GM19043 (cell line): ENCODE measurements around the gene HMGCL.
"Not testable (repeated sequence)": the region's sequence is repeated elsewhere in the genome, so short reads cannot be mapped to it uniquely, and the experiment has no call there.

ENCODE experiments used
- ATAC-seq: cut with Tn5 transposase; IDR thresholded peaks from one replicate; pipeline ENCODE4 v1.9.1; 2021; ENCODE audit warnings: low read depth; ENCODE audit not compliant: unreplicated experiment

HMGCL gene

DNA sequence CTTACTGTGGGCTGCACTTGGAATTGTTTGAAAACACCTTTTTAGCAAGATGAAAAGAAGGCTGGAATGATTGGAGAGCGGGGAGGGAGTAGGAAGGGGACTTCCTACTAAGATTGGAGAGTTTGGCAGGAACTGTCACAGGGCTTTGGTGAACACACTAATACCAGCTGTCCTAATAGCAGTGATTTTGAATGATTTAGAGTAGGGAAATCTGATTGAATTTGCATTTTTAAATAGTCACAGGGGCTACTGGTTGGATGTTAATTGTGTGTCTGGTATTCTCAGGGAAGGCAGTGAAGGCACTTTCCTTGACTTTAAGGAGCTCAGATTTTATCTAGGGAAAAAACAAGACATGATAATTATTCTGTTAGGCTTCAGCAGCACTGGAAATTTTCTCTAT is 2.5 kb upstream of the HMGCL start:
- ATAC-seq, result no peak

DNA sequence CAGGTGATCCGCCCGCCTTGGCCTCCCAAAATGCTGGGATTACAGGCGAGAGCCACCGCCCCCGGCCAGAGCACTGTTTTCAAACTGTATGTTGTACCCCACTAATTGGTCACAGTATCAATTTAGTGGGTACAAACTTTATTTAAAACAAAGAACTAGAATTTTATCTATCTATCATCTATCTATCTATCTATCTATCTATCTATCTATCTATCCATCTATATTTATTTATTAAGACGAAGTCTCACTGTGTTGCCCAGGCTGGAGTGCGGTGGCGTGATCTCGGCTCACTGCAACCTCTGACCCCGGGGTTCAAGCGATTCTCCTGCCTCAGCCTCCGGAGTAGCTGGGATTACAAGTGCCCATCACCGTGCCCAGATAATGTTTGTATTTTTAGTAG is 1.4 kb upstream of the HMGCL start:
- ATAC-seq, result not testable (repeated sequence)

DNA sequence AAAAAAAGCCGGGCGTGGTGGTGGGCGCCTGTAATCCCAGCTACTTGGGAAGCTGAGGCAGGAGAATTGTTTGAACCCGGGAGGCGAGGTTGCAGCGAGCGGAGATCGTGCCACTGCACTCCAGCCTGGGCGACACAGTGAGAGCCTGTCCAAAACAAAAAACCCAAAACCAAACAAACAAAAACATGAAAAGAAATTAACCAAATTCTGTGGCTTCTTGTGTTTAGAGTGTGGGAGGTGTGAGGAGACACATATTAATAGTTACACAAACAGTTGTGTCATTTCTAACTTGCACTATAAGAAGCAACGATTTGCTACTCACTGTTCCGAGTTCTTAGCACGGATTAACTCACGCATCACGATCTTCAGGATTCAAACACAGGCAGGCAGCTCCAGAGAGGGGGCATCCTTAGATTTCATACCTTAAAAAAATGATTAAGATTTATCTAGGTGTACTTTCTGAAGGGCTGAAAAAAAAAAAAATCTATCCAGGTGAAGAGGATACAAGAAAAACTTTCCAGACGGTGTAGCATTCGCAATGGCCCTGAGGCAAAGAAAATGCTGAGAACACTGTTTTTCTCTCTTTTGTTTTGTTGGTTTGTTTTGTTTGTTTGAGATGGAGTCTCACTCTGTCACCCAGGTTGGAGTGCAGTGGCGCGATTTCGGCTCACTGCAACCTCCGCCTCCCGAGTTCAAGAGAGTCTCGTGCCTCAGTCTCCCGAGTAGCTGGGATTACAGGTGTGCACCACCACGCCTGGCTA is 713 bp upstream of the HMGCL start:
- no peak for ATAC-seq

DNA sequence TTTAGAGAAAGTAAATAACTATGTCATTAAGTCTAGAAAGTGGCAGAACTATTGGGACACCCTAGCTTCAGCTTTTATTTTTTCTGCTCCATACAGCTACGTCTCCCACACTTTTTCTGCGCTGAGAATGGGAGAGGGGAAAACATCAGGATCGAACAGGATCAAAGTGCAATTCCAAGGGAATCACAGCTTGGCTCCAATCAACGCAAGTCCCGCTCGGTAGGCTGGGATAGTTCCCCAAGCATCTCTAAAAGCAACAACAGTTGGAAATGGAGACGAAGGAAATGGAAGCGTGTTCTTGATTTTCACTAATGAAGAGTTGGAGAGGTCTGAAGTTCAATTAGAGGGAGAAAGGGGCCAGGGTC is 536 bp downstream of the HMGCL start:
- no peak for ATAC-seq

DNA sequence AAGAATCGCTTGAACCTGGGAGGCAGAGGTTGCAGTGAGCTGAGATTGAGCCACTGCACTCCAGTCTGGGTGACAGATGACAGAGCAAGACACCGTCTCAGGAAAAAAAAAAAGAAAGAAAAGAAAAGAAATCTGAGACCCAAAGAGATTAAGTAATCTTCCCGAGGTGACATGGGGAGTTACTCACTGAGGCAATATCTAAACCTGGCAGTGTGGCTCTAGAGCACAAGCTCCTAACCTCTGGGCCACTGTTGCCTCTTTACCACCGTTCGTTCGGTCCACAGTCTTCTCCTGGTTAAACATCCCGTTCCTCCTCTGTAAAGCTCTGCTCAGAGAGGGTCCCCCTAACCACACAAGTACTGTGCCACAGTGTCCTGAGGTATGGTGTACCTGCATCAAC is 1.5 kb downstream of the HMGCL start:
- ATAC-seq, result no peak

DNA sequence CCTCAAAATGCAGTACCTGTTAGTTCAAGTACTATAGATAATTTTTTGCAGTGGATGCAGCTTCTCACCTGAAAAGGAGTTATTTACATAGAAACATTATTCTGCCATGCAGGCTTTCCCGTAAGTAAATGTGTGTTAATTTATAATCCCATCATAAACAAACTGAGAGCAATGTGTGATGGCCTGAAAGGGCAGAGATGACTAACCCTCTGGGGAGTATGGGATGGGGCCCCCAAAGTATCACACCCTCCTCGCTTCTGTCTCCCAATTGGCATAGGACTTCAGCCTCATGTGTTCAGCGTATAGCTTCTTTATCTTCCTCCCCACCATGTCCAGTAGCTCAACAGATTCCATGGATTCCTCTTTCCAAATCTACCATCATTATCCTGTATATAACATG is 7.6 kb downstream of the HMGCL start:
- no peak for ATAC-seq

DNA sequence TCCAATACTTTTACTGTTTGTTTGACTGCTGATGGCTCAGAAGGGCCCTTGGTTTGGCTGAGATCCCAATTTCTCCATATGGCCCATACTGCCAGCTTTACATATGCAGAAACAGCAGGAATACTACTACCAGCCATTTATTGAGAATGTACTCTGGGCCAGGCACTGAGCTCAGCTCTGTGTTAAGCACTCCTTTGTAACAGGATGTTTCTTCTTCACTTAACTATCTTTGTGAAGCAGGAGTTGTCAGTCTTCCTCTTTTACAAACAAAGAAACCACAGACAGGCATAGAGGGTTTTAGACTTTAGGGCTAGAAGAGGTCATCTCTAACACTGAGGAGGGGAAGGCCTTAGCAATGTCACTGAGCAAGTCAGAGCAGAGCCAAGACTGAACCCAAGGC is 8.3 kb downstream of the HMGCL start:
- ATAC-seq, result no peak

DNA sequence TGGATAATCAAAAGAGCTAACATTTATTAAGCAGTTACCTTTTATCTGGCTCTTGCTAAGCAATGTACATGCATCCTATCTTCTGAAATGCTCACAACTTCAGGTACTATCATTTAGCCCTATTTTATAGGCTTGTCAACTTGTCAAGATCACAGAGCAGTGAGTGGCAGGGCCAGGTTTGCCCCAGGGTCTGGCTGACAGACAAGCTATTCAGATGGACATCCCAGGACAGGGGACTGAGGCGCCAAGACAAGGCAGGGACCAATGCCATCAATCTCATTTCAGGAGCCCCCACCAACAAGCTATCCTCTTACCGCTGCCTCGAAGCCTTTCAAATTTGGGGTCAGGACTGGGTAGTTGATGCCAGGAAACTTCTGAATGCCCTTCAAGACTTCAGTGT is 8.9 kb downstream of the HMGCL start:
- no peak for ATAC-seq

DNA sequence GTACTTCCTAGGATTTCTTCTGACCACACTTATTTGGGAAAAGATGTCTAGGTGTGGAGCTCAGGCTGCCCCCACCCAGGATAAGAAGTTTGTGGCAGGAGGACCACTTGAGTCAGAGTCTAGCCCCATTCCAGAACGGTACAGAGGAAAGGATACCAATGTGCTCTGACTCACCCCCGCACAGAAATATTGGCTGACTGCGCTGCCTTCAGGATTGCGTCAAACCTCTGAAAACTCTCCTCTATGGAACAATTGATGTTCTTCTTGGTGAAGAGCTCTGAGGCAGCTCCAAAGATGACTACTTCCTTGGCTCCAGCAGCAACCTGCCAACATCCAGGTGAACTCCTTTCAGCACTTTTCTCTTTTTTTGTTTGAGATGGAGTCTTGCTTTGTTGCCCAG is 11.2 kb downstream of the HMGCL start:
- no peak for ATAC-seq

DNA sequence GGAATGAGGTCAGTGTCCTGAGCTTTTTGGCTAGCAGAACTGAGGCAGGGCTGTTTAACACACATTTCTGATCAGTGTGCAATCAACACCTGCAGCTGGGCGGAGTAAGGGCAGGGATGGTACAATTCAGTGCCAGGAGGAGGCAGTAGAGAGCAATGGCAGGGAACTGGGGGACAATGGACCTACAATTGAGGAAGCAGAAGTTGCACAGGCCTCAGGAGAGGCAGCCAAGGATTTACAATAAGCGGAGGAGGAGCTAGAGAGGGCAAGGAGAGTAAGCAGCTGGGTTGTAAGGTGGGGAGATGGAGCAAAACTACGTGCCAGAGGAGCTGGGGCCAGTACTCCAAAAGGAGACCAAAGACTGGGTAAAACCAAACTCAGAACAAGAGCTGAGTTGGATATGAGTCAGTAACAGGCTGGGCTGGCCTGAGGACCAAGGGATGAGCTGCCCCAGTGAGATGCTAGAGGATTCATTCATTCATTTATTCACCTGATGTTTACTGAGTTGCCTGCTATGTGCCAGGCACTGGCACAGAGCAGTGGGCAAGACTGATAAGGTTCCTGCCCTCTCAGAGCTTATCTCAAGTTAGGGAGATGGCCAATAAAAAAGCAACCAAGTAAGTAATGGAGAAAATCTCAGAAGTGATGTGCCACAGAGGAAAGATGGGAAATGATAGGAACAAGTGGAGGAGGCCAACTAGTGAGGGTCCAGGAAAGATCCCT is 14.2 kb downstream of the HMGCL start:
- no peak for ATAC-seq

DNA sequence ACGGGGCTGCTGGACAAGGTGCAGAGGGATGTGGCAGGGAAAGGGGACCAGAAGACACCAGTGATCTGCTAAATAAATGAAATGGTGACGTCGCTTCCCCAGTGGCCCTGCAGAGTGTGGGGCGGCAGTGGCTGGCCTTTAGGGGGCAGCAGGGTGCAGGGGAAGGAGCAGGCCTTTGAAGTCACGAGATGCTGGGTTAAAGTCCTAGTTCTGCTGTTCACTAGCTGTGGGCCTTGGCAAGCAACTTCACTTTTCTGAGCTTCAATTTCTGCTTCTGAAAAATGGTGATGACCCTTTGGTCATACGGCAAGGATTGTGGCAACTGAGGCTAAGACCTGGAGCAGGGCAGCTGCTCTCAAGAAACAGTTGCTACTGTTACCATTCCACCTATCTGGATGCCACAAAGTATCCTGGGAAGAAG is 15.5 kb downstream of the HMGCL start:
- ATAC-seq, result no peak

DNA sequence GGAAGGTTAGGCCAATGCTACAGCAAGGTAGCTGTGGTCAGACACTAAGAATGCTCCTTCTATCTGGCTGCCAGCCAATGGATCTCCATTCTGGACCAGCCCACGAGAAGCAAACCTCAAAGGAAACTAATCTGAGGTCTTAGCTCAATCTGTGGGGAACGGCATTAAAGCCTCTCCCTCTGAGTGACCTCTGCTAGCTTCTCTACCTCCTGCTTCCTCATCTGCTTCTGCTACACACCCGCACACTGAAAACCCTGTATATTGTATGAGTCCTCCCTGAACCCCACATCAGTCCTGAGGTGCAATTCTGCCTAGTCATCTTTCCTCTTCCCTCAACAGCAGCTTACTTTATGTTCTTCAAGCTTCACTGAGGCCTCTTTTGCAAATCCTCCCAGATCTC is 17.8 kb downstream of the HMGCL start:
- no peak for ATAC-seq

DNA sequence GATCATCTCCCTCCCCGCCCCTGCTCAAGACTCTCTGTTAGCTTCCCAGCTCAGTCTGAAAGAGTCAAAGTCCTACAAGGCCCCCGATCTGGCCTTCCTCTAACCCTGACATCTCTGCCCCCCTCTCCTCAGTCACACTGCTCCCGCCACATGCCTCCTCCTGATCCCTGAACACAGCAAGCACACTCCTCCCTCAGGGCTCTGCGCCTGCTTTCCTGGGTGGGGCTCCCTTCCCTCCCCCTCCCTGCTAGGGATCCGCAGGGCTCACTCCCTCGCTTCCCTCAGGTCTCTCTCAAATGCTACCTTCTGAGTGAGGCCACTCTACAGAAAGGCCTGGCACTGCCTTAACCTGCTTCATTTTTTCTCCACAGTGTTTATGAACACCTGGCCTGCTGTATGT is 18.9 kb downstream of the HMGCL start:
- ATAC-seq, result no peak

DNA sequence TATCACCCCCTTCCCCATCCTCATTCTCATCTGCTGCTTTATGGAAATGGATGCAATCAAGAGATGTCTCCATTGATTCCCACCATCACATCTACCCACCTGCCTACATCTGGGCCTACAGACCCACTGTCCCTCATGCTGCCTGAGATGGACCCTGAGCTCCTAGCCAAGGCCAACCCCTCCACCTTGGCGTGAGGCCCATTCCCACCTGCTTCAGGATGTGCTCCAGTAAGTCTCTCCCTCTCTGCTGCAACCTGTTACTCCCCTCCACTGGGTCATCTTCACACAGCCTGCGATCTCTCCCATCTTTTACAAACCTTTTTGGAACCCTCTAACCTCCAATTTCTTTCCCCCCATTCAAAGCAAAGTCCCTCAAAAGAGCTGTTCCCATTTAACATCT is 20.2 kb downstream of the HMGCL start:
- no peak for ATAC-seq

DNA sequence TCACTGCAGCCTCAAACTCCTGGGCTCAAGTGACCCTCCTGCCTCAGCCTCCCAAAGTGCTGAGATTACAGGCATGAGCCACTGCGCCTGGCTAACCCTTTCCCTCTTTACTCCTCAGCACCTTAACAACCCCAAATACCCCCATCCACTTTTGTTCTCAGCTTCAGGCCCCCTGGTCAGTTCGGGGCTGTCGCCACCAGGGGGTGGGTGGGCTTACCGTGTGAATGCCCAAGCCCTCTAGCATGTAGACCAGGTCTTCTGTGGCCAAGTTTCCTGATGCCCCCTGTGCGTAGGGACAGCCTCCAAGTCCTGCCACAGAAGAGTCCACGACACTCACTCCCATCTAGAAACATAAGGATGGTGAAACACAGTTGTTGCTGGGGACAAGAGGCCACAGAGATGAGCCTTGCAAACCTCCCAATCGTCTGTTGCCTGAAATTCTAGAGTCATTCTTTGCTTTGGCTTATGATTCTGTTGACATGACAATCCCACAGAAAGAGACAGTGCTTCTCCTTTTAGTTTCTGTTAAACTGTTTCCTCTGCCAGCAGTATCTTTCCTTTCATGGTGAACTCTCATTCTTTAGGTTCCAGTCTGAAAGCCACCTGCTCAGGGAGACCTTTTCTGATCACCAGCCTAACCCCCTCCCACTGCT is 20.9 kb downstream of the HMGCL start:
- ATAC-seq, result no peak

DNA sequence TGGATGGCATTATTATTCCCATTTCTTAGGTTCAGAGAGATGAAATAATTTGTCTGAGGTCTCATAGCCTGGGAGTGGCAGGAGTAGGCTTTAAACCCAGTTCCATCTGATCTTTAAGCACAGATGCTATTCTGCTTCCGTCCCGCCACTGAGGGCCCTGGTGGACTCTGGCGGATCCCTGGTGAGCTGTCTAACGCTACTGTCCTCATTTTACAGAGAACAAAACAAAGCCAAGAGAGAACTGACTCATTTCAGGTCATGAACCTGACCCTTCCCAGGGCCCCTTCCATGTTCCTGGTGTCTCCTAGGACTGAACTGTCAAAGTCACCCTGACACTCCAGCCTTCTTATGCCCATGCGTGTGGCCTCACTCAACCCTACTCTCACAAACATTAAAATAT is 21.6 kb downstream of the HMGCL start:
- ATAC-seq, result no peak

DNA sequence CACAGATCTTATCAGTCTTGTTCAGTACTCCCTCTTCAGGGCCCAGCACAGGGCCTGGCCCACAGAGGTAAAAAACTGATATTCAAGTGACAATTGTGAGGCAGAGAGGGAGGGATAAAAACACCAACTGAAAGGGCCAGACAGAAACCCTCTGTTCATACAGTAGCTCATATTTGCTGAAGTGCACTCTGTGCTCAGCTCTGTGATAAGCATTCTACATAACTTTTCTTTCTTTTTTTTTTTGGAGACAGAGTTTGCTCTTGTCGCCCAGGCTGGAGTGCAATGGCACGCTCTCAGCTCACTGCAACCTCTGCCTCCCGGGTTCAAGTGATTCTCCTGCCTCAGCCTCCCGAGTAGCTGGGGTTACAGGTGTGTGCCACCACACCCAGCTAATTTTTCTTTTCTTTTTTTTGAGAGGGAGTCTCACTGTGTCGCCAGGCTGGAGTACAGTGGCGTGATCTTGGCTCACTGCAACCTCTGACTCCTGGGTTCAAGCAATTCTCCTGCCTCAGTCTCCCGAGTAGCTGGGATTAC is 22.4 kb downstream of the HMGCL start:
- ATAC-seq, result not testable (repeated sequence)

DNA sequence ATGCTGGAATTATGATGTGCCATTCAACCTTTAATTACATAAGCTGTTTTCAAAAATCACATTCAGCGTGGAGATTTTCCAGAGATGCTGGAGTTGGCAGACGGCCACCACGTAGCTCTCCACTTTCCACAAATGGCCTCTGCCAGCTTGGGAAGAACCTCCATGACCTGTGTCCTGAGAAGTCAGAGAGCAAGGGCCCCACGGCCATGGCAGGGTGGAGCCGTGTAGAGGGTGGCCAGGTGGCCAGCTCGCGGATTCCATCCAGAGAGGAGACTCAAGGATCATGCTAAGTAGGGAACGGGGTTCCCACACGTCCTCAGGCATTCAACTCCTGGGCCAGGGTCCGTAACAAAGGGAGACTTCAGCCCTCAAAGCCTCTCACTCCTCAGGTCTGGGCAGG is 23.4 kb downstream of the HMGCL start:
- ATAC-seq, result no peak

DNA sequence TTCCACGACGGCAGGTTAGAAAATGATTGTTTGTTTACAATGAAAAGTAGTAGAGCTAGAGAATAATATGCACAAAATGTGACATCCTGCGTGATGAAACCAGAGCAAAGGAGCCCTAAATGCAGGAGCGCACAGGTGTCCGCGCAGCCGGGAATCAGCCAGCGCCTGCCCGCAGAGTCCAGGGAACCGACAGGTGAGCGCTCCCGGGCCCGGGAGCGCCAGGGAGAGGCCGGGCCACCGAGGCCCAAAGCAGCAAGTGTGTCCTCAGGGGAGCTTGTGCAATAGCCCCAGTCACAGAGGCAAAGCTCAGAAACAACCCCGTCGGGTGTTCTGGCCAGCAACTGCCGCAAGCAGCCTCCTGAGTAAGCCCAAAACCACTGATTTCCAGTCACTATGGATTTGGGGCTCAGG is 23.9 kb downstream of the HMGCL start:
- ATAC-seq, result no peak

DNA sequence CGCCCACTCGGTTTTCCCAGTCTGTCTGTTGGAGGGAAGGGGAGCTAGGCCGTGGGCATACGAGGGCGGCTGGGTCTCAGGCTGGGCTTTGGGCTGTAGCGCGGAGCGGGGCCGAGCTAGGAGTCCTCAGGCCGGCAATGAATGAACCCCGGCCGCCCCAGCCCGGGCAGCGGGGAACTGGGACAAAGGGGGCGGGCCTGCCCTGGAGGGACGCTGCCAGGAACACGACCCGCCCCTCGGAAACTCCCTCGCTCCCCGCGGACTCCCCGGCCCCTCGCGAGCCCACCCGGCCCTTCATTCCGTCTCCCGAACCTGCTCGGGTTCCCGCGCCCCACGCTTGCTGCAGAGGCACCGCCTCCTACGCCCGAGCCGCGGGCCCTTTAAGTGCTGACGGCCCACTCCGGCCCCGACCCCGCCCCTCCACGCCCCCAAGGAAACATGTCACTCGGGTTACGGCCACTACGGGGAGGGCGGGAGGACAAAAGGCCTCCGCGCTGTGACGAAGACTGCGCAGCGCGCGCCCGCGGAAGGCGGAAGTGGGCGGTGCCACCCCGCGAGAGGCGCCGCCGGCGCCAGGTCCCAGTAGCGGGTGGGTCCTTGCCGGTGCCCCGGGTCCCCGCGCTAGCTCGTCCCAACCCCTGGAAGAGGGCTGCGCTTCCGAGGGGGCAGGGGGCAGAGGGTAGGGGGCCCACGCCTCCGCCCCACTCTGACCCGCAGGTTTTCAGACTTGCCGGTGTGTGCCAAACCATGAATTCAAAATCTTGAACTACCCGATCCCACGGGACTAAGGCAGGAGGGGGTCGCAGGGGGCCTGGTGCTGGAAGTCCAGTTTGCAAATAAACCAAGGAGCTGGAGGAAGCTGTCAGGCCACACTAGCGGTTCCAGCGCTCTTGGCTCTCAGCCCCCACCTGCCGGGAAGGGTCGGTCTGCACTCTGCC is 24.6 kb downstream of the HMGCL start, which contains the start of gene GALE:
Gene GALE (minus strand): TSS at position 355 of the 938 bp plus-strand sequence. CDS start 1,747 bp downstream, outside the sequence.
- ATAC-seq, result peak; percentile 79
